Stimulated activated CD4-positive, alpha-beta T cell treated with anti-CD3 and anti-CD28 coated beads, TNF-alpha, amount 100 ng/mL, for 24 hours (primary cell): Measurements from ENCODE around the gene ATP5PD.
A peak's percentile ranks its signal among the peaks of the same experiment; 100 is the strongest.
"Not testable (repeated sequence)": the region's sequence is repeated elsewhere in the genome, so short reads cannot be mapped to it uniquely, and the experiment has no call there.

Experiments used
- DNase-seq, 3 experiments: peaks; one replicate each; pipeline ENCODE4 v3.0.0-alpha.2; 2020; ENCODE audit warnings: low read depth in 3 of 3

Gene ATP5PD

DNA sequence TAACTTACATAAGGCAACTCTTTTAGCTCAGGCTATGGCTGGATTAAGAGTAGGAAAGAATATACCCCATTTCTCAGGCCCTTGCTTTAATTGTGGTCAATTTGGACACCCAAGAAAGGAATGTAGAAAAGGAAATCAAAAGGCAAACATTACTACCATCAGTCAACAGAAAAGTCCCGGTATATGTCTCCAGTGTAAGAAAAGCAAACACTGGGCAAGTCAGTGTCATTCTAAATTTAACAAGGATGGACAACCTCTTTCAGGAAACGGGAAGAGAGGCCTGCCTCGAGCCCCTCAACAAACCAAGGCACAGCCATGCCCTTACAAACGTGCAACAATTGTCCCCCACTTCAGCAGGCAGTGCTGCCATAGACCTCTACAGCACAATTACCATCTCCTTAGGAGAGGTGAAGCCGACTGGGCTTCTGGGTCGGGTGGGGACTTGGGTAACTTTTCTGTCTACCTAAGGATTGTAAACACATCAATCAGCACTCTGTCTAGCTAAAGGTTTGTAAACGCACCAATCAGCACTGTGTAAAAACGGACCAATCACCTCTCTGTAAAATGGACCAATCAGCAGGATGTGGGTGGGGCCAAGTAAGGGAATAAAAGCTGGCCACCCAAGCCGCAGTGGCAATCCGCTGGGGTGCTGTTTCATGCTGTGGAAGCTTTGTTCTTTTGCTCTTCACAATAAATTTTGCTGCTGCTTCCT lies 21.9 kb downstream of the ATP5PD start:
- DNase-seq: no peak

DNA sequence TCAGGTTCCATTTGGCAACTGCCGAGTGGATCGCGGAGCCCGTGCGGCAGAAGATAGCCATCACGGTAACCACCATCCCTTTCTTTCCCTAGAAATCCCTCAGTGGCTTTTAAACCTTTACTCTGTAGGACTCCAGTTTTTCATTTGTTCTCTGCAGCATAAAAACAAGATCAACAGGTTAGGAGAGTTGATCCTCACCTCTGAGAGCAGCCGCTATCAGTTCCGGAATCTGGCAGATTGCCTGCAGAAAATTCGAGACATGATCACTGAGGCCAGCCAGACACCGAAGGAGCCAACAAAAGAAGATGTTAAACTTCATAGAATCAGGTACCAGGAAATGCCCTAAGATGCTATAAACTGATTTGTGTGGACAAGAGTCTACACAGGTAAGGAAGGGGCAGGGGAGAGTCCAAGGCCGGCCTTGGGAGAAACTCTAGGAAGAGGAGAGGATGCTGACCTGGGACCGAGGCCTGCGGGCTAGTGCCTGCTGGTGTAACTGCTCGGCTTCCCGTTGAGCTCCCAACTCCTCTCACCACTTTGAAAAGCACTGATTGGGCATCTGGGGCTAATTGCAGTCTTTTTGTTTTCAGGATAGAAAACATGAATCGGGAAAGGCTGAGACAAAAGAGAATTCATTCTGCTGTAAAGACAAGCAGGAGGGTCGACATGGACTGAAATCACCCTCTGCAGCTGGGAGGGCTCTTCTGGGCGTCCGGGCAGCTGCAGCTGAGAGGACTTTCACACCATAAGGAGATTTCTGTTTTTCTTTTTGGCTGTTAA lies 26.2 kb downstream of the ATP5PD start:
- no peak for DNase-seq

- DNase-seq: no peak
Measured at GRCh38 chr17:75019710-75020109, 27.1 kb downstream of the ATP5PD start.

GRCh38 chr17:75019146-75019545 lies 27.6 kb downstream of the ATP5PD start:
- DNase-seq: no peak

- DNase-seq: no peak
Measured at GRCh38 chr17:75013092-75013559, 33.6 kb downstream of the ATP5PD start.

GRCh38 chr17:75012346-75013091 lies 34.2 kb downstream of the ATP5PD start, which contains the start of gene MRPL58:
Gene MRPL58, plus strand, starts transcription at chr17:75012670. Its CDS starts 17 bp downstream, at chr17:75012687.
- DNase-seq: peak; percentile 69 to 82 (median 72)

GRCh38 chr17:75012096-75012345 lies 34.7 kb downstream of the ATP5PD start:
- no peak for DNase-seq

- DNase-seq: no peak
Measured at GRCh38 chr17:75011401-75012095, 35.2 kb downstream of the ATP5PD start.

DNA sequence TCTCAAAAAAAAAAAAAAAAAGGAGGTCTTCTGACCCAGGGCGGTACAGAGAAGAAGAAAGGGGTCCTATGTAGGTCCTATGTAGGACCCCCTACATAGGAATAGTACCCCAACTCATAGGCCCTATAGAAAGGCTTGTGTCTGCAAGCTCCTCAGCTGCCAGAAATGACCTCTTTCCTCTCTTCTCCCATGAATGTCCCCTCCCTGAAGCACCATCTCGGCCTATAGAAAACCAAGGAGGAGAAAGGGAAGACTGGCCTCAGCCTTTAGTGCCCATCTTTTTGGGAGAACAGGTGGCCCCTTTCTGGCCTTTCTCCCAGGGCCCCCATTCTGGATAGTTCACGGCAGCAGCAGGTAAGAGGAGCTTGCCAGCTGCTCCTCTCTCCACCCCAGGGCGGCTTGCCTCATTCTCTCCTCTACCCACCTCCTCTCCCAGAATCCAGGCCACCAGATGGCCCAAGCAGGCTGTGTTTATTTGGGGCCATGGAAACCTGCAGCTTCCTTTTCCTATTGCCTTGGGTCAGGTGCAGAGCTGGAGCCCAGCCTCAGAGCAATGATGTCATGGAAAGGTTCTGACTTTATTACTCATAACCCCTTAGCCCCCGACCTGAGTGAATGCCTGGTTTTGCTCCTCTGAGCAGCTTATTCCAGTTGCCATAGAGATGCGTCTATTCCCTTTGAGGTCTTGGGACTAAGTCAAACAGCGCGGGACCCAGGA lies 35.9 kb downstream of the ATP5PD start:
- DNase-seq: no peak

- no peak for DNase-seq
Measured at GRCh38 chr17:75009139-75009724, 37.5 kb downstream of the ATP5PD start.

GRCh38 chr17:75008373-75008772 lies 38.4 kb downstream of the ATP5PD start:
- no peak for DNase-seq

- DNase-seq: no peak
Measured at GRCh38 chr17:75006653-75007052, 40.1 kb downstream of the ATP5PD start.

GRCh38 chr17:75006084-75006483 lies 40.7 kb downstream of the ATP5PD start:
- not testable (repeated sequence) for DNase-seq

GRCh38 chr17:75005291-75005690 lies 41.5 kb downstream of the ATP5PD start:
- no peak for DNase-seq

- no peak for DNase-seq
Measured at GRCh38 chr17:75004371-75004770, 42.4 kb downstream of the ATP5PD start.

- no peak for DNase-seq
Measured at GRCh38 chr17:75003957-75004355, 42.8 kb downstream of the ATP5PD start.

DNA sequence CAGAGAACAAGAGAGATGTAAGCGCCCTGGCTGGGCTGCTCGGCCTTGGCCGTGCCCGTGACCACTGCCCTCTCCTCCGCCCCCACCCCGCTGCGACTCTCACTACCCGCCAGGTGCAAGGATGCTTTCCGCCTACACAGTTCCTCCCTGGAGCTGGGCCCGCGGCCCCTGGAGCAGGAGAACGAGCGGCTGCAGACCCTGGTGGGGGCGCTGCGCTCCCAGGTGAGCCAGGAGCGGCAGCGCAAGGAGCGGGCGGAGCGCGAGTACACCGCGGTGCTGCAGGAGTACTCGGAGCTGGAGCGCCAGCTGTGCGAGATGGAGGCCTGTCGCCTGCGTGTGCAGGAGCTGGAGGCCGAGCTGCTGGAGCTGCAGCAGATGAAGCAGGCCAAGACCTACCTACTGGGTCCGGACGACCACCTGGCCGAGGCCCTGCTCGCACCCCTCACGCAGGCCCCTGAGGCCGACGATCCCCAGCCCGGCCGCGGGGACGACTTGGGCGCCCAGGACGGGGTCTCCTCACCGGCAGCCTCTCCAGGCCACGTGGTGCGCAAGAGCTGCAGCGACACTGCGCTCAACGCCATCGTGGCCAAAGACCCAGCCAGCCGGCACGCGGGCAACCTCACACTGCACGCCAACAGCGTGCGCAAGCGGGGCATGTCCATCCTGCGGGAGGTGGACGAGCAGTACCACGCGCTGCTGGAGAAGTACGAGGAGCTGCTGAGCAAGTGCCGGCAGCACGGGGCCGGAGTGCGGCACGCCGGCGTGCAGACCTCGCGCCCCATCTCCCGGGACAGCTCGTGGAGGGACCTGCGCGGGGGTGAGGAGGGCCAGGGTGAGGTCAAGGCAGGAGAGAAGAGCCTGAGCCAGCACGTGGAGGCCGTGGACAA lies 43.5 kb downstream of the ATP5PD start:
- DNase-seq: no peak

DNA sequence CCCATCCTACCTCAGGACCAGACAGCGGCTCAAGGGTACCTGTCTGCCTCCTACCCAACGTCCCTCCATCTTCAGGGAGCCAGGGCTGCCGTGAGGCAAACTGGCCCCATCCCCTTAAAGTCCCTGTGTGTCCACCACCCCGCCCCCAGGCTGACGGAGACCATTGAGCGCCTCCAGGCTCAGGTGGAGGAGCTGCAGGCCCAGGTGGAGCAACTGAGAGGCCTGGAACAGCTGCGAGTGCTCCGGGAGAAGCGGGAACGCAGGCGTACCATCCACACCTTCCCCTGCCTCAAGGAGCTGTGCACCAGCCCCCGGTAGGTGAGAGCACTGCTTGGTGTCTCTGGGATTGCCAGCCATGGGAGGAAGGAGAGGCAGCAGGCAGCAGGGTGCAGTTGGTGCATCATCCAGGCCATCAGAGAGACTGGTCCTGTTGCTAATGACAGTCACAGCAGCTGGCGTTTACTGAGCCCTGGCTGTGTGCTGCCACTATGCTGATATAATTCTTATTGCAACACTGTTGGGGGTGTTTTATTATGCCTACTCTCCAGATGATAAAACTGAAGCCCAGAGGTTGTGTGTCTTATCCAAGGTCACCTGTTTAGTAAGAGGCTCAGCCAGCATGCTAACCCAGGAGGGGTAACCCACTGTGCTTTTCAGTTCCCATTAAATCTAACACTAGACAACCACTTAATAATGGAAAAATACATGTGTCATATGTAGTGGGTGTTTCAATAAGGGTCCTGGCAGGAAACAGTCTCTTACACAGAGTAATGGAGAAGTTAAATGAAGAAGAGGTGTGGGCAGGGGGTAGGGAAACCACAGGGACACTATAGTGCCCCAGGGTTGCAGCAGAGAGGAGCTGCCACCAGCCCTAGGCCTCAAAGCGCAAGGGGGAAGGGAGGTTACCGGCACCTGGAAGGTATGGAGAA lies 44.6 kb downstream of the ATP5PD start:
- no peak for DNase-seq

DNA sequence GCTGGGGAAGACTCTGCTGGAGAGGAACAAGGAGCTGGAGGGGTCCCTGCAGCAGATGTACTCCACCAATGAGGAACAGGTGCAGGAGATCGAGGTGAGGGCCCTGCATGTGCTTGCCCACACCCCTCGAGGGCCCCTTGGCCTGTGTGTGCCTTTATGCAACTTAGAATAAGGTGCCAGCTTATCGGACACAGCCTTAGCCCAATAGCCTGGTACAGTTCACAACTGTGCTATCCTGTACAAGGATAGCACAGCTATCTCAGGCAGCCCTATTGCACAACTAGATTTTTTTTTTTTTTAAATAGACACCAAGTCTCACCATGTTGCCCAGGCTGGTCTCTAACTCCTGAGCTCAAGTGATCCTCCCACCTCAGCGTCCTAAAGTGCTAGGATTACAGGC lies 47.2 kb downstream of the ATP5PD start:
- DNase-seq: no peak
